ENCODE results near the gene FKBP2.

DNA sequence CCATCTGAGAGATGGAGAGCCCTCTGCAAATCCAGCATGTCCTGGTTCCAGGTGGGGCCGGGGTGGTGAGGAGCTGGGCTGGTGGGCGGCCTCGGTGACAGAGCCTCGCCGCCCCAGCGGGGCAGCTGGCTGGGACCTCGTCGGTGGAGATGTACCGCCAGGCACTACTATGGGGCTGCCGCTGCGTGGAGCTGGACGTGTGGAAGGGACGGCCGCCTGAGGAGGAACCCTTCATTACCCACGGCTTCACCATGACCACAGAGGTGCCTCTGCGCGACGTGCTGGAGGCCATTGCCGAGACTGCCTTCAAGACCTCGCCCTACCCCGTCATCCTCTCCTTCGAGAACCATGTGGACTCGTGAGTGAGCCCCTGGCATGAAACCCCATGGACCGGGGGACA is 17.5 kb downstream of the FKBP2 start:
- no peak for TF ChIP-seq EZH2 (IDR thresholded peaks at IDR 0.05; ENCODE audit: low read depth)
- TF ChIP-seq, protein P1, sequence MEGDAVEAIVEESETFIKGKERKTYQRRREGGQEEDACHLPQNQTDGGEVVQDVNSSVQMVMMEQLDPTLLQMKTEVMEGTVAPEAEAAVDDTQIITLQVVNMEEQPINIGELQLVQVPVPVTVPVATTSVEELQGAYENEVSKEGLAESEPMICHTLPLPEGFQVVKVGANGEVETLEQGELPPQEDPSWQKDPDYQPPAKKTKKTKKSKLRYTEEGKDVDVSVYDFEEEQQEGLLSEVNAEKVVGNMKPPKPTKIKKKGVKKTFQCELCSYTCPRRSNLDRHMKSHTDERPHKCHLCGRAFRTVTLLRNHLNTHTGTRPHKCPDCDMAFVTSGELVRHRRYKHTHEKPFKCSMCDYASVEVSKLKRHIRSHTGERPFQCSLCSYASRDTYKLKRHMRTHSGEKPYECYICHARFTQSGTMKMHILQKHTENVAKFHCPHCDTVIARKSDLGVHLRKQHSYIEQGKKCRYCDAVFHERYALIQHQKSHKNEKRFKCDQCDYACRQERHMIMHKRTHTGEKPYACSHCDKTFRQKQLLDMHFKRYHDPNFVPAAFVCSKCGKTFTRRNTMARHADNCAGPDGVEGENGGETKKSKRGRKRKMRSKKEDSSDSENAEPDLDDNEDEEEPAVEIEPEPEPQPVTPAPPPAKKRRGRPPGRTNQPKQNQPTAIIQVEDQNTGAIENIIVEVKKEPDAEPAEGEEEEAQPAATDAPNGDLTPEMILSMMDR (conservative IDR thresholded peaks at IDR 0.05): no peak
